ENCODE measurements around the gene HHIPL1.
"Not testable (repeated sequence)": the region's sequence is repeated elsewhere in the genome, so short reads cannot be mapped to it uniquely, and the experiment has no call there.

HHIPL1 gene

DNA sequence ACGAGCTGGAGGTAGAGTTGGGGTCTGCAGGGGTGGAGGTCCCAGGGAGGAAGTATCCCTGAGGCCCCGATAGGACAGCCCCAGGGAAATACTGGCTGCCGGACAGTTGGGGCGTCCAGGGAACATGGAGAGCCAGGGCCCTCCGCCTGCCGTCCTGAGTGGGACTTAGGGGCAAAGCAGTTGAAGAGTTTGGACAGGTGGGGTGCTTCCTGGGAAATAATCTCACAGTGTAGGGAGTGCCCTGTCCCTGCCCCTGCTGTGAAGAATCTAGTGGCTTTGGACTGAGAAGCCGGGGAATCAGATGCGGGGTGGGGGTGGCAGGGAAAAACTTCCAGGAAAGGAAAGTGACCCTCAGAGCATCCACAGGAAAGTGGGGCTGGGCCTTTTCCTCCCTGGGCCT, 9.8 kb upstream of the HHIPL1 start:
- DNase-seq (ENCODE audit: low spot score) = no peak

DNA sequence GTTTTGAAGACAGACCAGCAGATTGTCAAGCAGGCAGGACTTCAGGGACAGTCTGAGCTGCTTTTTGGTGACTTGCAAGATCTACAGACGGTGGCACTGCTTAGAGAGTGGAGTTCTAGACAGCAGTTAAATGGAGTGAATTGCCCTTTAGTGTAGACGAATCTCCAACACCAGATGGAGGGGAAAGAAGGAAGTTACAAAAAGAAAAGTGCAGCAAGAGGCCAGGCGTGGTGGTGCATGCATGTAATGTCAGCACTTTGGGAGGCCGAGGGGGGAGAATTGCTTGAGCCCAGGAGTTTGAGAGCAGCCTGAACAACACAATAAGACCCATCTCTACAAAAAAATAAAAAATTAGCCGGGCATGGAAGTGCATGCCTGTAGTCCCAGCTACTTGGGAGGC, 8.4 kb upstream of the HHIPL1 start:
- DNase-seq (ENCODE audit: low spot score) = no peak

DNA sequence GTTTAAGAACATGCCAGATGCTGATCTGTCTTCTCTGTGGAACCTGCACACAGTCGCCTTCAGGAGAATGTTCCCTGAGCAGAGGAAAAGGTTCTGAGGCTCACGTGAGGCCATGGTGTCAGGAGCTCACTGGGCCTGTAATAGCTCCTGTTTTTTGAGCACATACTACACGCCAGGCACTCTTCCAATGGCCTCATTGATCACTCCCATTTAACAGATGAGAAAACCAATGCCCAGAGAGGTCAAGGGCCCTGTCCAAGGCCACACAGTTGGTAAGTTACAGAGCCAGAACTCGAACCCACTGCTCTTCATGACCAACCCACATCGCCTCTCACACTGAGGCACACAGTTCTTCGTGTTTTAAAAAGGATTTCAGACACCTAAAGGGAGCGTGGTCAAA, 7.3 kb upstream of the HHIPL1 start:
- no peak for DNase-seq (ENCODE audit: low spot score)

DNA sequence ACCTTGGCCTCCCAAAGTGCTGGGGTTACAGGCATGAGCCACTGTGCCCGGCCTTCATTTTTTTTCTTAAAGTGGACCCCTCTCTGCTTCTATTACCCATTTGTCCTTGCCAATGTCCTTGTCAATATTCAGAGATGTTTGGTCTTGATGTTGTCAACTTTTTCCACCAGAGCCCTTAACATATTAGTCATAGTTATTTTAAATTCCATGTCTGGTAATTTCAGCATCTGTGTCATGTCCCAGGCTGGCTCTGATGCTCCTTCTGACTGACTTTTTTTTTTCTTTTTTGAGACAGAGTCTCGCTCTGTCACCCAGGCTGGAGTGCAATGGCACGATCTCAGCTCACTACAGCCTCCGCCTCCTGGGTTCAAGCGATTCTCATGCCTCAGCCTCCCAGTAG, 2.2 kb upstream of the HHIPL1 start:
- not testable (repeated sequence) for DNase-seq (ENCODE audit: low spot score)

DNA sequence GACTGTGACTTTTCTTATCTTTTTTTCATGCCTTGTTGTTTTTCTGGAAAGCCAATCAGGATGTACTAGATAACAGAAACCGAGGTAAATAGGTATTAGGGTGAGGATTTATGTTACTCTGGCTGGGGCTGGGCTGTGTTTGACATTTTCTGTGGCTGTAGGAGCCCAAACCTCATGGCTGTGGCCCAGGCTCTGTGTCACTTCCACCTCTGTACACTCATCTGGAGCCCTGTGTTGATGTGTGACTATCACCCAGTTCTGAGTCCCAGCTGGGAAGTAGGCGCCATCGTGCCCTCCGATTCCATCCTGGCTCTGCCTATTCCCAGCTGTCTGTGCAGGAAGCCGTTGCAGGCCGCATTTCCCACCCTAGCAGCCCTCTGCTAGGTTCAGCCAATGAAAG, 1.6 kb upstream of the HHIPL1 start:
- DNase-seq (ENCODE audit: low spot score) = no peak

DNA sequence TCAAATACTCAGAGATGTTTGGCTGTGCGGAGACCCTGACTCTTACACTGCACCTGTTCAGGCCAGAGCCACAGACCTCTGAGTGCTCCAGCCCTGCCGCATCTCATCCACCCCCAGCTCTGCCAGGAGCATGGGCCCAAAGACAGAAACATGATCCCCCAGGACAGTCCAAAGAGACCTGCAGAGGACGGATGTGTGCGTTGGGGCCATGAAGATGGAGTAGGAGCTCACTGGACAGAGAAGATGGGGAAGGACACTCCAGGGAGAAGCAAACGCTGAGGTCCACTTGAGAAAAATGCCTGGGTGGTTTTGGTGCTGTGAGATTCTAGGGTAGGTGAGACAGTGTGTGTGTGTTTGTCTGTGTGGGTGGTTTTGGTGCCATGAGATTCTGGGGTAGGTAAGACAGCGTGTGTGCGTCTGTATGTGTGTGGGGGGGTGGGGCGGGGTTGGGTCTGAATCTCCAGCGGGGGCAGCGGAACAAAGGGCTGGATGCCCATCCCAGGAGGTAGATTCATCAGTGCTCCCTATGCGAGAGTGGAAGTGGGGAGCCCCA, 818 bp upstream of the HHIPL1 start:
- DNase-seq (ENCODE audit: low spot score) = no peak

DNA sequence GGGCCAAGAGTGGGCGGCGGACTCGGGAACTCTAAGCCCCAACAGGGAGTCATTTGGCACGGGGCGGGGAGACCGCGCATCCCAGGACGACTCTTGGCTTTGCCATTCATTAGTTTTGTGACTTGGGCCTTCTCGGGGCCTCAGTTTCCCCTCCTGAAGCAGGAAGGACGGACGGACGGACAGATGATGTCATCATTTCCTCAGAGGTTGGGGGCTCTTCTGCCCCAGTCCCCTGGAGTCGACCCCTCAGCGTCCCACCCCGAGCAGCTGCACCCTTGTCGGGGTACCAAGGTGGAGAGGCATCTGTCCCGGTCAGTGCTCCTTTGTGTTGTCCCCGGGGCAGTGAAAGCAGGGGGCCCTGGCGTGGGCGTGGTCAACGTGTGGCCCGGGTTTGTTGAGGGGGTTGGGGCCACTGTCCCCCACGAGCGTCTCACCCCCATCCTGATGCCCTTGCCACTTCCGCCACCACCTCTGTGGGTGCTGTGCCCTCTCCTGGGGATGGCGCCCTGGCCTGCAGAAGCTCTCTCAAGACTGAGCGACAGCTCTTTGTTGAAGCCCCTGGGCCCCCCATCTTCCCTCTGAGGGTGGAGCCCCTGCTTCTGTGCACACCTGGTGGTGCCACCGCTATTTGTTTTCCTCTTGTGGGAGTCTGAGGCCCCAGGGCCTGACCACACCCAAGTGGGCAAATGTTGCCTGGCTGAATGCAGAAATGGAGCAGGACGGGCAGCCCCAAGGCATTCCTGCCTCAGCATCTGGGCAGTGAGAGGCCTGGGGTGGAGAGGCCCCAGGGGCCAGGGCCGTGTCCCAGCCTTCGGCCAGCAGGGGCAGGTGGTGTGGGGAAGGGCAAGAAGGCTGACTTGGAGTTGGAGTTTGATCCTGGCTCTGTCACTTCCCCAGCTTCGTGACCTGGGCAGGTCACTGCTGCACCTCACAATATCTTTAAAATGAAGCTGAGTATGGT, 896 bp downstream of the HHIPL1 start:
- no peak for DNase-seq (ENCODE audit: low spot score)

DNA sequence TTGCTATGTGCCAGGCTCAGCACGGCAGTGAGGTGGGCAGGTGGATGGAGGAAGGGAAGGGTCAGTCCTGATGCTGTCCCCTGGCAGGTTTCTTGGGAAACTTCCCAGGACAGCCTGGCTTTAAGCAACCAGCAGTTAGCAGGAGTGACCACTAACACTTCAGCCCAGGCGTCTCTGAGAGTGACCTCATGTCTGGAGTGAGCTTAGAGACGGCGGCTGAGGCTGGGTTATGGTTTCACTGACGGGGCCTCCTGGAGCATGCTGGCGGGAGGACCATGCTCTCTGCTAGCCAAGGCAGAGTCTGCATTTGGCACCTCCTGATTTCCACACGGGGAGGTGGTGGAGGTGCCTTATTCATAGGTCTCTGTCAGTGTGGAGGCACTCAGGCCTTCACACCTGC, 2.5 kb downstream of the HHIPL1 start:
- DNase-seq (ENCODE audit: low spot score) = no peak

DNA sequence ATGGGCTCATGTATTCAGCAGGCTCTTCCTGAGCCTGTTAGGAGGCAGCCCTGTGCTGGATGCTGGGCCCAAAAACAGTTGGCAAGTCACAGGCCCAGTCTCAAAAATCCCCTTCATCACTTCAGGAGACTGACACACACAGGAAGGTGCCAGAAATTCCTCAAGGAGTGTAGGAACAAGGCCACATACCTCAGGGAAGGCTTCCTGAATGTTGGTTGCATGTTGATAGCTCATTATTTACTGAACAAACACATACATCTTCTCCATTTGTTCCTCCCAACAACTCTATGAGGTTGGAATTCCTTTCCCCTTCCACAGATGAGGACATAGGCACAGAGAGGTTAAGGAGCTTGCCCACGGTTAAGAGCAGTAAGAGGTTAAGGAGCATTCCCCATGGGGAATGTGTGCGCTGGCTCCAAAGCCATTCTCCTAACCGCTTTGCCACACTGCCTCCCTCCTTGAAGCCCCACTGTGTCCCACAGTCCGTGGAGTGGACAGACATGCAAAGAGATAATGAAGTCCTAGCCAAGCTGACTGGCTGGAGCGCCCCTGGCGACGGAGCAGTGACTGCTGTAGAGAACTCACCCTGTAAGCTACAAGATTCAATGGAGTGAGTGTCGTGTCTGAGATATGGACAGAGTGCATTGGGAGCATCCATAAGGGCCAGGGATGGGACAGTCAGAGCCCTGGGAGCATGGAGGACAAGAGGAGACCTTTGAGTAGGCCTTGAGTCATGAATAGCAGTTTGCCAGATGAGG, 3.3 kb downstream of the HHIPL1 start:
- no peak for DNase-seq (ENCODE audit: low spot score)

DNA sequence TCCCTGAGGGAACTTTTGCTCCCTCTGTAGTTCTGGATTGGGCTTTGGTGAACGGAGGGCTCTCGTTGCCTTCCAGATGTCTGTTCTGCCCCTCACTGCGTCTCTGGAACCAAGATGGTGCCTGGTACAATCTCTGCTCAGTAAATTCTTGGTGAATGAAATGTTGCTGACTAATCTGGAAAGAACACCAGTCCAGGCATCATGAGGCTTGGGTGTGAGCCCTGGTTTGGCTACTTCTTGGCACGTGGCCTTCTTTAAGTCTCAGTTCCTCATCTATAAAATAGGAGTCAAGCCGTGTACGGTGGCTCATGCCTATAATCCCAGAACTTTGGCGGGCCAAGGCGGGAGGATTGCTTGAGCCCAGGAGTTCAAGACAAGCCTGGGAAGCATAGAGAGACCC, 4.3 kb downstream of the HHIPL1 start:
- DNase-seq (ENCODE audit: low spot score) = no peak

DNA sequence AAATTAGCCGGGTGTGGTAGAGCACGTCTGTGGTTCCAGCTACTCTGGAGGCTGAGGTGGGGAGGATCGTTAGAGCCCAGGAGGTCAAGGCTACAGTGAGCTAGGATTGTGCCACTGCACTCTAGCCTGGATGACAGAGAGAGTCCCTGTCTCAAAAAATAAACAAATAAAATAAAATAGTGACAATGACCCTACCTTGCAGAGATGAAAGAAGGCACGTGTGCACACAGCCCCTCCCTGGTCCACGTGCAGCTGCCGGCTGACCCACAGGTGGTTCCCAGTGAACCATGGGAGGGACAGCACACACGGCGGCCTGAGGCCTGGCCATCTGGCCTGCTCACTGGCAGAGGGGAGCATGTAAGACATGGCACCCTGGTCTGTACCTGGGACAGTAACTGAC, 4.7 kb downstream of the HHIPL1 start:
- no peak for DNase-seq (ENCODE audit: low spot score)

DNA sequence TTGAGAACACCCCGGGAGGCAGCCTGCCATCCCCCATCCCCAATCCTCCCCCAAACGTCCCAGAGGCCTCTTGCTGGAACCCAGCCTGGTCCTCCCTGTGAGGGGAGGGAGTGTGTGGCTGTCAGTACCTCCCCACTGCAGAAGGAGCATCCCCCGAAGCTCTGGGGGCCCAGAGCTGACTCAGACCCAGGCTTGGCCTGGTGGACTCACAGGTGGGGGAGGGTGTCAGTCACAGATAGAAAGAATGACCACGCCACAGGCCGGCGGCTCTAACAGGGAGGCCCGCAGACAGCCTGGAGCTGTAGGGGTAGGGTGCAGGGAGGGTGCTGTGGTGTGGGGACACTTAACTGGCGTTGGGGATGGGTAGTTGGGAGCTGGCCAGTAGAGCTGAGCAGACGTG, 5.3 kb downstream of the HHIPL1 start:
- DNase-seq (ENCODE audit: low spot score) = no peak

DNA sequence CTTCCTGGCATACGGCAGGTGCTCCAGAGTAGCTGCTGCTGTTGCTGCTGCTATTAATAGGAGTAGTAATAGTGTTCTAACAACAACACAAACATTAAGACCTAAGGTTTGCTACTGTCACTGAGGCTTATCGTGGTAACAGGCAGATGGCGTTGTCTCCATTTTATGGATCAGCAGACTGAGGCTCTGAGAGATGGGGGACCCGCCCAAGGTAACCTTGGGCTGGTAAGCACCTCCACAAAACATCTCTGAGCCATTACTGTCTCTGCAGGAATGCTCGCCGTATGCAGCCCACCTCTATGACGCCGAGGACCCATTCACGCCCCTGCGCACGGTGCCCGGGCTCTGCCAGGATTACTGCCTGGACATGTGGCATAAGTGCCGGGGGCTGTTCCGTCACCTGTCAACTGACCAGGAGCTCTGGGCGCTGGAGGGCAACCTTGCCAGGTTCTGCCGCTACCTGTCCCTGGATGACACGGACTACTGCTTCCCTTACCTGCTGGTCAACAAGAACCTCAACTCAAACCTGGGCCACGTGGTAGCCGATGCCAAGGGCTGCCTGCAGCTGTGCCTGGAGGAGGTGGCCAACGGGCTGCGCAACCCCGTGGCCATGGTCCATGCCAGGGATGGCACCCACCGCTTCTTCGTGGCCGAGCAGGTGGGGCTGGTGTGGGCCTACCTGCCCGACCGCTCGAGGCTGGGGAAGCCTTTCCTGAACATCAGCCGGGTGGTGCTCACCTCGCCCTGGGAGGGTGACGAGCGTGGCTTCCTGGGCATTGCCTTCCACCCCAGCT, 7.2 kb downstream of the HHIPL1 start:
- no peak for DNase-seq (ENCODE audit: low spot score)

DNA sequence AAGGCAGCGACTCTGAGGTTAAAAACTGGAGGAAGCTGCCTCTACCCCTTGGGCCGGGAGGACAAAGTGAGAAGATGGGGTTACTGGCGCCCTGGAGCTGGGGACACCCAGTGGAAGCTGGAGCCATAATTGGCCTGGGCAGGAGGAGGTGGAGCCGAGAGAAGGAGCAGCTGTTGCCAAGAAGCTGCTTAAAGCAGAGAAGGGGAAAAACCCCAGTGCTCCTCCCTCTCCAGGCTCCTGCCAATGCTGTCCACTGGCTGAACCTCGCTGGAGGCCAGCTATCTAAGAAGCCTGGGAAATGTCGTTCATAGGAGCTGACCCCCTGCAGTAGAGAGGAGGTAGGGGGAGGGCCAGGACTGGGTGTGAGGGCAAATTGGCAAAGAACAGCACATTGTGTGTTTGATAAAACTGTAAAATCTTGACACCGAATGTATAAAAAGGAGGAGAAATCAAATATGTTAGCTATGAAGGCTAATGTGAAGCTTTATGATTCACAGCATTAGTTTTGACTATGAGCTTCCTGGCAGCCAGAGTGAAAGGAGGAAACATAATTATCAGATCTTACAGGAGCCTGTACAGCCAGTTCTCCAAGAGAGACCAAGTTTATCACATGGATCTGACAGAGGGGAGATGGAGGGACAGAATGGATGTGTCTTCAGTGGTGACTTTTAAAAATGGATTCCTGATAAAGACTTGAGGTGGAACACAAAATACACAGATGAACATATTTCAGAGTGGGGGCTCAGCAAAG, 9.5 kb downstream of the HHIPL1 start:
- DNase-seq (ENCODE audit: low spot score) = no peak

DNA sequence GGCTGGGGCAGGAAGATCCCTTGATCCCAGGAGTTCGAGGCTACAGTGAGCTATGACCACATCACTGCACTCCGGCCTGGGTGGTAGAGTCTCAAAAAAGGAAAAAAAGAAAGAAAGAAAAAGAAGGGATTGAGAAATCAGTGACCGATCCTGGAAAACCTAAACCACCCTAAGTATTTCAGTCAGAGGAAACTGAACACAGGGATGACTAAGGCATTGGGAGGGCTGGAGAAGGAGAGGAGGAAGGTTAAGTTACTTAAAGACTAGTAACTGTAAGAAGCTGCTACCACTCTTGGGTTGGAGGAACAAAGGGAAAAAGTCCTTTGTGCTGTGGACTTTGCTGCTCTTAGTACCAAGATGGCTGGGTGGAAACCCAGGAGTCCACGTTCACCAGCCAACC, 10.6 kb downstream of the HHIPL1 start:
- no peak for DNase-seq (ENCODE audit: low spot score)

DNA sequence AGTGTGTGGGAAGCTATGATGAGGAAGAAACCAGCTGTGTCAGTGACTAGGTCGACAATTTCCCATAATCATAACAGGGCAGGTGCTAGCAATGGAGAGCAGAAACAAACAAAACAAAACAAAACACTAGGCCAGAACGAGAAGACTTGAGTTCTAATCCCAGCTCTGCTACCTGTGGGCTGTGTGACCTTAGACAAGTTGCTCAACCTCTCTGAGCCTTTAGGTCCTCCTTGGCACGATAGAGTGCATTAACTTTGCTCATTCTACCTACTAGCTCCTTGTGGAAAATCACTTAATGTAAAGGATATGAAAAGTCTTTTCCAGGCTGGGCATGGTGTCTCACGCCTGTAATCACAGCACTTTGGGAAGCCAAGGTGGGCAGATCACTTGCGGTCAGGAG, 11.2 kb downstream of the HHIPL1 start:
- DNase-seq (ENCODE audit: low spot score) = no peak

DNA sequence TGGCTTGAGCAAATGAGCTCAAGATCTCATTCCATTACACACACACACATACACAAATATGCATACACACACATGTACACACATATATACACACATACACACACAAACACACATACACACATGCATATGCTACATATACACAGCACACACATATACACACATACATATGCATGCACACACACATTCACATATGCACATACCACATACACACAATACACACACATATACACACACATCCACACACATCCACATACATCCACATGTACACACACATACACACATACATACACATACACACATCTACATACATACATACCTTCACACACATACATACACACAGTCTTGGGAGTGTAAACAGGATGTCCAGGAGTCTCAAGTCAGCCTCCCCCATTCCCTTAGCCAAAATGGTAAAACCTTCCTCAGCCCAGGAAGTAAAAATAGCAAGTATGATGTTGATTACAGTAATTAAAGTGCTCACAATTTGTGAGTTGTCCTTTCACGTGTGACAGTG, 12.8 kb downstream of the HHIPL1 start:
- DNase-seq (ENCODE audit: low spot score) = no peak

DNA sequence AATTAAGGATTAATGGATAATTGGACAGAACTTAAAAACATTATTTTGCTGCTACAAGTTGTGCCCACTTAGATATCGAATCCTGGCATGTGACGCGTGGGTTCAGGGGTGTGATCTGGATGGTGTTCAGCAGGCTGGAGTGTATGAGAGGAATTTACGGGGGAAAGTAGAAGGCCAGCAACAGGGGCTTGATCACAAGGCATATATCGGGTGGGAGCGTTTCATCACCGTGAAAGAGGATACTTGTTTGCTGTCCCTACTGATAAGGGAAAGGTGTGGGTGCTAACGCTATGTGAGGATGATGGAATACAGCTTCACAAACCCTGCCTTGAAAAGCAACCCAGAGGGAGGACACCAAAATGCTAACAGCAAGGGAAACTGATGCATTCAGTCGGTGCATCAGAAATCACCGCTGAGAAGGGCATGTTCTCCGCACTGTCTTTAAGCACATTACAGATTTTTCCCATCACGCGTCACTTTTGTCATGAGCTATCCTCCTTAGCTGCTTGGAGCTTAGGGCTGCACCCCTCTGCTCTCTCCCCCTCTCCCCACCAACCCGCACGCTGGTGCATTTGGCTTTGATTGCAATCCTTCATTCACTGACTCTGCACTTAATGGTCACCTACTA, 13.4 kb downstream of the HHIPL1 start:
- no peak for DNase-seq (ENCODE audit: low spot score)

DNA sequence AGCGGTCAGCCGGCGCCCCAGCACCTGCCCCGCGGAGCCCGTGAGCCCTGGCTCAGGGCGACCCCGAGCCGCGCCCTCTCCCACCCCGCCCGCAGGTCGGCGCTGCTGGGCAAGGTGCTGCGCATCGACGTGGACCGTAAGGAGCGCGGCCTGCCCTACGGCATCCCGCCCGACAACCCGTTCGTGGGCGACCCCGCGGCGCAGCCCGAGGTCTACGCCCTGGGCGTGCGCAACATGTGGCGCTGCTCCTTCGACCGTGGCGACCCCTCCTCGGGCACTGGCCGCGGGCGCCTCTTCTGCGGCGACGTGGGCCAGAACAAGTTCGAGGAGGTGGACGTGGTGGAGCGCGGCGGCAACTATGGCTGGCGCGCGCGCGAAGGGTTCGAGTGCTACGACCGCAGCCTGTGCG, 14.4 kb downstream of the HHIPL1 start:
- no peak for DNase-seq (ENCODE audit: low spot score)

DNA sequence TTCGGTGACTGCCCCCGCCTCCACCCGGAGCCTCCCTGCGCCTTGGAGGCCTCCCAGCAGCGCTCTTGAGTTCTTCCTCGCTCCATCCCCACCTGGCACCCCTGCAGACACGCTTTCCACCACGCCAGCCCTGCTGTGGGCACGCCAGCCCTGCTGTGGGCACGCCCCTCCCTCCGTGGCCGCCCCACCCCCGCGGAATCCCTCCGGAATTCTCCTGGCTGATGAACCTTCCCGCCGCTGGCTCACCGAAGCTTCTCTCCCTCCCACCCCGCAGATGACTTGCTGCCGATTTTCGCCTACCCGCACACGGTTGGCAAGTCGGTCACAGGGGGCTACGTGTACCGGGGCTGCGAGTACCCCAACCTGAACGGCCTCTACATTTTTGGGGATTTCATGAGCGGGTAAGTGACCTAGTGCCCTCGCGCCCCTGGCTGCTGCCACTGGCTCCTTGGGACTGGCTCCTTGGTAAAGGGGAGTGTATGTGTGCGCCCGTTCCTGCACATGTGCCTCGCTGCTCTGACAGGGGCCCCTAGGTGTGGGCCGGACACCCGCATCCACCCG, 15.2 kb downstream of the HHIPL1 start:
- no peak for DNase-seq (ENCODE audit: low spot score)

Data from CD4-positive, alpha-beta T cell treated with Interleukin-6 at 100 ng/mL for 8 hours (primary cell).